HG03139 (cell line): ENCODE data around the gene ANXA2.
"Not testable (repeated sequence)": the region's sequence is repeated elsewhere in the genome, so short reads cannot be mapped to it uniquely, and the experiment has no call there.

Experiments
- ATAC-seq: cut with Tn5 transposase; IDR thresholded peaks from one replicate; pipeline ENCODE4 v1.9.1; 2021; ENCODE audit not compliant: unreplicated experiment

The ANXA2 gene

DNA sequence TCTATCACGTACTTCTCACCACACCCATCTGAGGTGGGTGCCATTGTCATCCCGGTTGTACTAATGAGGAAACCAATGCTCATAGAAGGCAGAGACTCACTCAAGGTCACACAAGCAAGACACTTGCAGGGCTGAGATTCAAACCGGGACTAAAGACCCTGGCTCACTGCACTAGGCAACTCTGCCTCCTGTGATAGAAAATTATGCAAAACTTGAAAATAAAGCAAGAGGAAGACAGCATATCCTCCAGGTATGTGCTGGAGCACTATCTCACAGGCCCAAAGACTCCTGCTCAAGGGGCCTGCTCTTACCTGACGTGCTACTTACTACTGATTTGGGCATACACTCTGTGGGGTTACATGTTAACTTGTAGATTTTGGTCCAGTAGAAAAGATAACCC lies 25.6 kb downstream of the ANXA2 start:
- no peak for ATAC-seq

DNA sequence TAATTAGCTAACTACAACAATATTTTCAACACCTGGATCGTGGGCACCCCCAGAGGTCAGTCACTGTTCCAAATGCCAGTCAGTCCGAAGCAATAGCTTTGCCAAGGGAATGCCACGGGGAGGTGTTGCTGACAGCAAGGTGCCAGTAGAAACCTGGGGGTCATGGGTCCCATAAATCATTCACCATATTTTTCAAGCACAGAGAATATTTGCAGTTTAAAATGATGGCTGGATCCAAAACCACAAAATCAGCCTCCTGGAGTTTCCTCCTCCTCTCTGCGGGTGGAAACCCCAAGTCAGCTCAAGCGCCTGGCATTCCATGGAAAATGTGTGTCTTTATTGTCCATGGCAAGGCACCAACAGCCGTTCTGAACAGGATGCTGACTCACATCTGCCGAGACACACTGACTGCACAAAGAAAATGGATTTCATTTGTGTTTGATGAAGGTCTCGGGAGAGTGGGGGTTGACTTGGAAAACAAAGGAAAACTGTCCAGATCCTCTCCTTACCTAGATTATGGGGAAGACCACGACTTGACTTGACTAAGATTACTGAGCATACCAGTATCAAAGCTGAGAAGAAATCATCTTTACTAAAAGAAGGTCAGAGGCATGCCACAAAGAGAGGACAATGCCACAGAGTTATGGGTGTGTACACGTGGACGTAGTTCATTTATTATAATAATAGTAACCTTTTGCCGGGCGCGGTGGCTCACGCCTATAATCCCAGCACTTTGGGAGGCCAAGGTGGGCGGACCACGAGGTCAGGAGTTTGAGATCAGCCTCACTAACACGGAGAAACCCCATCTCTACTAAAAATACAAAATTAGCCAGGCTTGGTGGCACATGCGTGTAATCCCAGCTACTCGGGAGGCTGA lies 26.4 kb downstream of the ANXA2 start:
- no peak for ATAC-seq

DNA sequence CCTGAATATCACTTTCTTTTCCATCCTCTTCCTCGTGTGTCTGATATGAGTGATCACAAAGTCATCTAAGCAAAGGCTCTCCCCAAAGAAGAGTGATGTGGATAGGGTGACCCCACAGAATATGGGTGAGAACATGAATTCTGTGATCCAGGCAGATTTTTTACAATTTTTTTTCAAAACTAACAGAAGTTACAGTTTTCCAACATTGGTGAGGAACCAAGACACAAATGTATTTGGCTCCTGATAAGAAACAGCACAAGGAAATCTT lies 27.0 kb downstream of the ANXA2 start:
- no peak for ATAC-seq

DNA sequence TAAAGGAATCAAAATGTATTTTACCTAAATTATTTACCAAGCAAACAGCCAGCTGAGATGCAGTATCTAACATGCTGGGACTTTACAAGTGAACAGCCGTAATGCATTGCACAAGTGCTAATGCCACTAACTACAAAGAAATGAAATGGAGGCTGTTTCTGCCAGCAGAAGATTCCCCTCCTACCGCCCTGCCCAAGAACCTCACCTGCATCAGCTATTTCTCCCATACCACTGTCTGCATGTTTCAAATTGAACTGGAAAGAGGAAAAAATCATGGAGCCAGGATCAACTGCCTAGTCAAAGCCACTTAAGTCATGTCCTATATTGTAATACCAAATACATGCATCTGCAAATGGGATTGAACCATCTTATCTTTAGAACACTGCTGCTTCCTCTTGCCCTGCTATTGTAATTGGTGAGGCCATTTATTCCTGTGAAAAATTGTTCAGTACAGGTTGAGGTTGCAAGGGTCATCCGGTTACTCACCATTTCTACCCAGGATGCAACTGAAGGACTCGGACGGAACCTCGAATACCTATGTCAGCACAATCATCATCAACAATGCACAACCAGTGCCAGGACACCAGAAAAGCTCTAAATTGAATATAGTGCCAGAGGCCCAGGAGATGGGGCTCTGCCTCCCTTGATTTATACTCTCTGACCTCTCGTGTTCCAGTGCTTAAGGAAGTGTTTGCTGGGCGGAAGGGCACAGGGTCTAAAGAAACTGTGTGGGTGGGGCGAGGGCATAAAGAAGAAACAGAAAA lies 27.5 kb downstream of the ANXA2 start:
- ATAC-seq = no peak

DNA sequence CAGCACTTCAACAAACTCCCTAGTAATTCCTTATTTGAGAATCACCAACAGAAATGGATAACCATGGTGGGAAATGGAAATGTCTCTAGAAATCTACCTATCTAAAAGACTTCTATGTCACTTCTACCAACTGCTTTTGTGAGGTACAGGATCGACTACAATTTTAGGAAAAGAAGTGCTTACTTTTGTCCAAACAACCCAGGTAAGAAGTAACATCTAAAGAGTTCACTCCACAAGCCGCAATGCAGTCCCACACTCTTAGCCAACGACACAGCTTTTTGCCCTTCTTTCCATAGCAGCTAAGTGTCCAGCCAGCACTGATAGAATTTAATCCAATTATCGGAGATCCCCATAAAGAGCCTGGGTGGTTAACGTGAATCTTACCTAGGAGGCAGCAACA lies 28.1 kb downstream of the ANXA2 start:
- no peak for ATAC-seq

DNA sequence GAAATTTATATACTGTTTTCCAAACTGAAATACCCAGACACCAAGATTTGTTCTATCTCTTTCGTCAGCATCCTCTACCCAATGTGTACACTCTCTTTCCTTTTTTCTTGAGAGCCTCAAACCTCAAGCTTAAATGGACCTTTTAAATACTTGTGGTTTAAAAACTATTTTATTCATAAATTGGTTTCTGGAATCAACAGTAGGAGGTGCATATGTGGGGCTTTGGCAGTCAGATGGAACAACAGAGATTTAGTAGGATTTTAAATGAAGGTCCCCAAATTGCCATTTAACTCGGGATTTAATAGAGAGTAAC lies 33.2 kb downstream of the ANXA2 start:
- ATAC-seq = no peak

DNA sequence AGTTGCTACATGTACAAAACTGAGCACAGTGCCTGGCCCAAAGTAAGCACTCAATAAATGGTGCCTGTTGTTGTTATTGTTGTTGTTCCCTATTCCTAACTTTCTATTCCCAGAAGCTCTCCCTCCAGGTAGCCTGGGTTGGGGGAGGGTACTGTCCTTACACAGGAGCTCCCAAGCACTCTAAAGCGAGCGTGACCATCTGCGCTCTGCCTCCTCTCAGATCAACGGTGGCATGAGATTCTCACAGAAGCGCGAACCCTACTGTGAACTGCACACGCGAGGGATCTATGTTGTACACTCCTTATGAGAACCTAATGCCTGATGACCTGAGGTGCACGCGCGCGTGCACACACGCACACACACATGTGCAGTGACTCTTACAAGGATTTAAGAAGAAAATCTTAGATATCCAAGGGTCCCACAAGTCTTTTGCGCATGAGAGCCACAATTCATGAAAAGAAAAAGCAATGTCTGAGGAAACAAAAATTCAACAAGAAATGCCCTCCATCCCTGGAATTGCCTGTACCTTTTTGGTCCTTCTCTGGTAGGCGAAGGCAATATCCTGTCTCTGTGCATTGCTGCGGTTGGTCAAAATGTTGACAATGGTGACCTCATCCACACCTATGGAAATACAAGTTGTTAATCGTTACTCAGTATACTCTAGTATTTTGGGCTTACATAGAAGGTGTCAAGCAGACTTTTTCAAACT lies 33.7 kb downstream of the ANXA2 start:
- ATAC-seq = no peak

DNA sequence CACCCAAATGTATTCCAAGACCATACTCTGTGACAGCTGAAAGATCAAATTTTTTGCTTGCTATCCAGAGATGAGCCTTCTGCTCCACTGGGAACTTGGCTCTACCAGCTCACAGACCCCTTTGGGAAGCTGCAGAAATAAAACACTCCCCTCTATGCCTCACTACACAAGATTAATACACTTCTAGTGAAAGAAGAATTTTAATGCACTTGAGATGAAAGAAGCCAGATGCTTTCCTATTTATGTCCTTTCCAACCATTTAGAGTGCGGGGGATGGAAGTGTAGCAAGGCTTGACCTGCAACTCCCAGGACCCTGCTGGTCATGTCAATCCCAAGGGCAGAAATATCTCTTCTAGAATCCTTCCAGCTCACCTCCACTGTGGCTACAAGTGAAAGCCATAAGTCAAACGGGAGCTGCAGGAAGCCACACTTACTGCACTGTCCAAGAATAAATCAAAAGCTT lies 34.7 kb downstream of the ANXA2 start:
- ATAC-seq = no peak

DNA sequence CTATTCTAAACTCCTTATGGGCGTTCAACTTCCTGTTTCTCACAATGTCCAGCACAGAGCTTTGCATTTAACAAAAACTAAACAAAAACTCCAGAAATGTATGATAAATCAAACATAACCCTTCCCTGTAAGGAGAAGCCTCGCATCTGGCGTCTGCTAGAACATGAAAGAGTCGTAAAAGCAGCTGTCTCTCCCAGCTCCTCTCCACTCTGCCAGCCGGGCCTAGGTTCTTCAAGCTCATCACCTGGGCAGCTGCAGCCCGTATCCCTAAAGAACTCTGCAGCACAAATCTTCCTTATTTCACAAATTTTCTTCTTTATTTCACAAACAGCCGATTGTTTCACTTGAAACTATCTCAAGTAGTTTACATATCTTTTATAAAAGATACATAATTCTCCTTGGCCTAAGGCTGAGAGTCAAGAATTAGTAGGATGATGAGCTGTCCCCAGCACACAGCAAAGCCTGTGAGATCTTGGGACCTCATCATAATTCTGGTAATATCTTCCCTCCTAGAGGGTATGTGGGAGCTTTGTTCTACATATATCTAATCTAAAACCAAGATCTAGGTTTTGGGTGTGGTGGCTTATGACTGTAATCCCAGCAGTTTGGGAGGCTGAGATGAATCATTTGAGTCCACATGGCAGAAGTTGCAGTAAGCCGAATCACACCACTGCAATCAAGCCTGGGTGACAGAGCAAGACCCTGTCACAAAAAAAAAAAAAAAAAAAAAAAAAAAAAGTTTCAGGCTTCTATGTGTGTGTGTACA lies 35.3 kb downstream of the ANXA2 start:
- no peak for ATAC-seq

DNA sequence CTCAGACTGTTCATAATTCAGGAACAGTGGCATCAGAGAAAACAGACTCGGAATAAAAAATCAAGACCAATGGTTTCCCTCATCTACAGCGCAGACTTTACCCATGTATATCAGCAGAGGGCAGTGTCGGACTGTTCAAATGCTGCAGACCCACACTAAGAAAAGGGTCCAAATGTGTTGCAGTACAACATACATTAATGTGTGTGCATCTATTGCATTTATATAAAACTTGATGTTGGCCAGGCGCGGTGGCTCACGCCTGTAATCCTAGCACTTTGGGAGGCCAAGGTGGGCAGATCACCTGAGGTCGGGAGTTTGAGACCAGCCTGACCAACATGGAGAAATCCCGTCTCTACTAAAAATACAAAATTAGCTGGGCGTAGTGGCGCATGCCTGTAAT lies 38.0 kb downstream of the ANXA2 start:
- ATAC-seq = not testable (repeated sequence)

DNA sequence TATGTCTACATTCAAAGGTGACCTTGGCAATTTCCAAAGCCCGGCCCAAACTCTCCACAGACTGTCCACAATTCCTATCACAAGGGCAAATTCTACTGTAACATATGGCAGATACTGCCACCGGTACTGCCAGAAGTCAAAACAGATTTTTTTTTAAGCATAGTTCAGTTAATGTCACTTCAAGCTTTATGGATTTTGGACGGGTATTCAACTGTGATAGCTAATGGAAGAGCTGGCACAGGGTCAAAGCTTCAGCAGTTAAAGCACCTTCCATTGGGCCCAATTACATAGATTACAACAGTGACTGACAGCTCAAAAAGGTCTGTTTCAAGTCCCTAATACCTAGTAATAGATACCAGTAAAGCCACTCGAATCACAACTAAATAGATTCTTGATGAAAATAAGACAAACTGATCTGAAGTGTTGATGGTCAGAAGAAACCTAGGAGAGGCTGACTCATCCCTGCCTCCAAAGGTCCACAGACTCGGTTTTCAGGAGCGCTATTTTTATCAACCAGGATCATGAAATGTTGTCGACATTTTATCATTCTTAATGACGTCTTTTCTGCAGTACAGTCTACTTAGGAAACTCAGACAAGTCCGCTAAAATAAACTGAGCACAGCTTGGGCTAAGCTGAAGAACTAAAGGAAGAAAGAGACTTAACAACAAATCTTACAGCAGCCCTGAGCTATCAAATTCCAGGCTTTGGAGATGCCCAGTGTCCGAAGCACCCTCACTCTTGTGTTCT lies 38.7 kb downstream of the ANXA2 start:
- ATAC-seq = no peak

DNA sequence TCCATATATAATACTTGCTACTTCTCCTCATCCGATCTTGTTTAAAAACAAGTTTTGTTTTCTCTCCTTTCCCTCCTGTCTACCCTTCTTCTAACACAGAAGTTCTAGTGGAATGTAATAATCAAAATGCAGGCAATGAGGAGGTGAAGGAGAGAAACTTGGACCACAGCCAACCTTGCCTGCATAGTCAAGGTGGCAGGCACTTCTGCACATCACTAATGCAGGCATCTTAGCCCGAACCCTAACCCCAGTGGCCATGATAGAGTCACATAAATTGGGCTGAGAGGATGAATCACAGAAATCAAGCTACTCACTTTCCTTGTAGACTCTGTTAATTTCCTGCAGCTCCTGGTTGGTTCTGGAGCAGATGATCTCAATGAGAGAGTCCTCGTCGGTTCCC lies 41.0 kb downstream of the ANXA2 start:
- no peak for ATAC-seq

DNA sequence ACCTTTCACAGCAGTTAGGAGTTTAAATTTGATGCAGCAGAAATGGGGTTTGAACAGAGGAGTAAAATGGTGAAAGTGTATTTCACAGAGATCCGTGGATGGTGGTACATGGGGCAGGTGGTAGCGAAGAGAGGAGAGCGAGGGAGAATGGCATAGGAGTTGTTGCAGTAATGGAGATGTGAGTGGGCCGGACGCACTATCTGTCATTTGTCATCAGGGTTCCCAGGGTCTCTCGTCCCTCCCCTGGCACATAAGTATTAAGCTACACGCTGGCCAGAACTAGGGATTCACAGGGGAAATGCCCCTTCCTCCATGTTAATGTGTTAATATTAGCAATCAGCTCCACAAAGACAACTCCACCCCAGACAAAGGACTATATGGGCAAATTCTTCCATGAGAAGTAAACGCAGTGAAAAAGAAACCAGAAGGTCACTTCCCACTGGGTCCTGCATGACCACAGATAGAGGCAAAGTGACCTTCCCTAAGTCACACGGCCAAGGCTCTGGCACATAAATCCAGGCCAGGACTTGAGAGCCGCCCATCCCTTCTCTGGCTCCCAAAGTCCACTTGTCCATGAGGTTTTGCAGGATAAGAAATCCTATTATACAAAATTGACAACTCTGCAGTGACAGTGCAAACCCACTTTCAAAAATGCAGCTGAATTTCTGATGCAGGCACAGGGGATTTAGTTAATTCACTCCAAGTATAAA lies 42.5 kb downstream of the ANXA2 start:
- ATAC-seq = no peak

DNA sequence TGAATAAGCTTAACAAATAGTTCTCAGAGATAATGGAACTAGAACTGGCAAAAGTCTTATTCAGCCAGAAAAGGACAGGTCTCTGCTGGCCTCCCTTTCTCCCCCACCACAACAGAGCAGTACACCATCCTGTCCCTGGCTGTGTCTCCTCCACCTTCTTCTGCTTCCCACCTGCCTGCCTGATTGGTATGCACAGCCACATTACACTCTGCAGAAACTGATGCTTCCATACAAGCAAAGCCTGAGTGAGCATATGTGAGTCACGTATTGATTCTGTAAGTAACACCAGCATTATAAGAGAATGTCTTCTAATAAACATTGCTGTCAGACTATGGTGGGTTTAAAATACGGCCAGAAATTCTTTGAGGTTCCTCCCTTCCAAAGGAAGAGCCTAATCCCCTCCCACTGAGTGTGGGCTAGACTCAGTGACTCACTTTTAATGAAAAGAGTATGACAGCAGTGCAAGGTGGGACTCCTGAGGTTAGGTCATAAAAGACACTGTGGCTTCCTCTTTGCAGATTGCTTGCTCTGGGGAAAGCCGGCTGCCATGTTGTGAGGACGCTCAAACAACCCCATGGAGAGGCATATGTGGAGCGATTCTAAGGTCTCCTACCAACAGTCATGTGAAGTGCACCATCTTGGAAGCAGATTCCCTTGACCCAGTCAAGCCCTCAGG lies 44.4 kb downstream of the ANXA2 start:
- ATAC-seq = no peak

DNA sequence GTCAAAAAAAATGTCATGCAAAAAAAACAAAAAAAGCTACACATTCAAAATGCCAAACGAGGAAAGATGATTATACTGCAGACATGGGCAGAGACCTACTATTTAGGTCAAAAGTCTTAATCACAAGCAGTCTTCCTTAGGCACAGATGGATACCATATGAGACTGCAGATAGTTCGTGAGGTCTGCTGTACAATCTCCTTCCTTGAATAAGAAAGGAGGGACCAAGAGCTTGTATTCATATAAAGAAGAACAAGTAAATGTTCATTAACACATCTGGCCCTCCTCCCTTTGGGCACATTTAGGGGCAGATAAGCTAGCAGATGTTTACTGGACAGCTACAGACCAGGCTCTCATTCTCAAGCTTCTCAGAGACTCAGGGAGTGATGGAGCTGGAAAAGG lies 45.3 kb downstream of the ANXA2 start:
- ATAC-seq = no peak

DNA sequence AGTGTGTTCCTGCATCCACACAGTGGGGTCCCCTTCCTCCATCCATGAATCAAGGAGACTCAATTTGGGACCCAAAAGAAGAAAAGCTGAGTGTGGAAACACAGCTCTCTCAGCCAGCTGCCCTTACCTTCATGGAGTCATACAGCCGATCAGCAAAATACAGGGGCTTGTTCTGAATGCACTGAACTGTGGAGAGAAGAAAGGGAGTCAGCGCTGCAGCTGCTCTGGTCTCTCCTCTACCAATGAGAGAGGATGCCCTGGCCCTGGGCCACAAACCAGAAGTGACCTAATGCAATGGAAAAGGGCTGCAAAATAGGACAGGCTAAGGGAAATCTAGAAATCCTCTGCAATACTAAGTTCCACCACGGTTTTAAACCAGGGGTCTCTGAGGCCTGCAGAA lies 46.7 kb downstream of the ANXA2 start:
- no peak for ATAC-seq

DNA sequence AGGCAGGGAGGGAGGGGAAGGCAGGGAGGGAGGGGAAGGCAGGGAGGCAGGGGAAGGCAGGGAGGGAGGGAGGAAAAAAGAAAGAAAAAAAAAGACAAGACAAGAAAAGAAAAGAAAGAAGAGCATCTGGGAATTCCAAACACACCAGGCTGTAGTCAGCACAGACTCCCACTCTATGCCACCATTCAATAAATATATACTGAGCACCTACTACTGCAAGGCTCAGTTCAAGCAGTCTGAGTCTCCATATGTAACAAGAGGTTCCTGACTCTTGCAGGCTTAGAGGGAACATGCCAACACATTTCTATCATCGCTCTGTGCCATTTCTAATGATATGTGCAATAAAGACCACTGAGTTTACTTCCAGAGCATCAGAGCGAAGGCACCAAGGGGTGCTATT lies 47.7 kb downstream of the ANXA2 start:
- ATAC-seq = no peak

DNA sequence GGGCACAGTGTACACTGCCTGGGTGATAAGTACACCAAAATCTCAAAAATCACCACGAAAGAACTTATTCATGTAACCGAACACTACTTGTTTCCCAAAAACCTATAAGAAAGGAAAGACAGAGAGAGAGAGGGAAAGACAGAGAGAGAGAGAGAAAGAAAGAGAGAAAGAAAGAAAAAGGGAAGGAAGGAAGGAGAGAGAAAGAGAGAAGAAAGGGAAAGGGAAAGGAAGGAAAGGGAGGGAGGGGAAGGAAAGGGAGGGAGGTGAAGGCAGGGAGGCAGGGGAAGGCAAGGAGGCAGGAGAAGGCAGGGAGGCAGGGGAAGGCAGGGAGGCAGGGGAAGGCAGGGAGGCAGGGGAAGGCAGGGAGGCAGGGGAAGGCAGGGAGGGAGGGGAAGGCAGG lies 48.2 kb downstream of the ANXA2 start:
- ATAC-seq = no peak

DNA sequence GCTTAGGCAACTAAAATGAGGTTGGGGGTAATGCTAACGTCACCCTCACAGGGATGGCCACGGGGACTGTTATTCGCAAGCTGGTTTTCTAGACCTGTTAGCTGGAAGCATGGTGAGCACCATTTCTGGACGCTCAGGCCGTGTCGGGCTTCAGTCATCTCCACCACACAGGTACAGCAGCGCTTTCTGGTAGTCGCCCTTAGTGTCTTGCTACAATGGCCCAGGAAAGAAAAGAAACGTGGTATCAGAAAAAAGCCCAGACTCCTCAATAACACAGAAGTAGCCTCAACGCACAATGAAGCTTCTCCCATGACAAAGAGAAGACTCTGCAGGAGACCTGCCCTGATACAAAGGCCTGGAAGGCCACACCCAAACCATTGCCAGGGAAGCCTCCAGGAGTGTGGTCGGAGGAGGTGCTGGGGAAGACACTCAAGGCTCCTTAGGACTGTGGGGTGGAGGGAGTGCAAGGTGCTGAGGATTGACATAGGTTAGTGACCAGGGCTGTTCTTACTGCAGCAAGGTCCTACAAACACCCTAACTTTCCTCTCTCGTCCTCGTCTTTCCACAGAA lies 50.2 kb downstream of the ANXA2 start:
- no peak for ATAC-seq
